Measurements from ENCODE around the gene FOXN3. TPM values are rescaled to one million over a fixed set of nuclear protein-coding genes. Genes with fewer than 3 reads are reported as not detected.

FOXN3 gene
- total and polyA plus RNA-seq, 10 of the 15 experiments (the other 5 are each of a cell fraction or from before 2014, with no cell fraction given): 4.5 to 68.9 (median 29.7) TPM

GRCh38 chr14:89242652-89243279, 174.3 kb downstream of the FOXN3 start (continued):
- TF ChIP-seq RELB (IDR thresholded peaks at IDR 0.05; ENCODE audit: low read depth) (no peak), NR2C2 (IDR thresholded peaks at IDR 0.05; ENCODE audit: borderline replicate concordance, control insufficient read depth, insufficient read length, low read depth) (no peak), NRF1 (conservative IDR thresholded peaks at IDR 0.05; ENCODE audit: low read depth, low read length) (no peak), CREB1 (IDR thresholded peaks at IDR 0.05; ENCODE audit: low read depth) (no peak), MAX (IDR thresholded peaks at IDR 0.05; ENCODE audit: low read depth, low read length) (no peak), HDGF (IDR thresholded peaks at IDR 0.05) (no peak), LARP7 (IDR thresholded peaks at IDR 0.05) (no peak), SREBF2 (IDR thresholded peaks at IDR 0.05; ENCODE audit: low read length) (no peak), IKZF1 (conservative IDR thresholded peaks at IDR 0.05) (no peak), BACH1 (IDR thresholded peaks at IDR 0.05; ENCODE audit: borderline replicate concordance) (no peak)
- TF ChIP-seq, protein P1, sequence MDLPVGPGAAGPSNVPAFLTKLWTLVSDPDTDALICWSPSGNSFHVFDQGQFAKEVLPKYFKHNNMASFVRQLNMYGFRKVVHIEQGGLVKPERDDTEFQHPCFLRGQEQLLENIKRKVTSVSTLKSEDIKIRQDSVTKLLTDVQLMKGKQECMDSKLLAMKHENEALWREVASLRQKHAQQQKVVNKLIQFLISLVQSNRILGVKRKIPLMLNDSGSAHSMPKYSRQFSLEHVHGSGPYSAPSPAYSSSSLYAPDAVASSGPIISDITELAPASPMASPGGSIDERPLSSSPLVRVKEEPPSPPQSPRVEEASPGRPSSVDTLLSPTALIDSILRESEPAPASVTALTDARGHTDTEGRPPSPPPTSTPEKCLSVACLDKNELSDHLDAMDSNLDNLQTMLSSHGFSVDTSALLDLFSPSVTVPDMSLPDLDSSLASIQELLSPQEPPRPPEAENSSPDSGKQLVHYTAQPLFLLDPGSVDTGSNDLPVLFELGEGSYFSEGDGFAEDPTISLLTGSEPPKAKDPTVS (IDR thresholded peaks at IDR 0.05; ENCODE audit: low read depth, low read length): no peak
